HL-60/S4 treated with phorbol 12-myristate 13-acetate at 8.2 ng/mL for 4 days and 3 days (cell line): ENCODE data around the gene FAM149A.

Experiments
- in situ Hi-C: fragments of 300-500 bp; cut with MboI; formaldehyde crosslinking; loops from 2 replicates; pipeline ENCODE4 v1.15.0; 2022; ENCODE audit warnings: low sequenced_read_pairs

The FAM149A gene

GRCh38 chr4:186104890-186105646 lies 564 bp downstream of the FAM149A start:
- in situ Hi-C loops: no loop called here

GRCh38 chr4:186105647-186106321 lies 1.3 kb downstream of the FAM149A start:
- in situ Hi-C loops: no loop called here

- in situ Hi-C loops: no loop called here
Observed at GRCh38 chr4:186107947-186108346, 3.4 kb downstream of the FAM149A start.

GRCh38 chr4:186108391-186108790 lies 3.9 kb downstream of the FAM149A start:
- in situ Hi-C loops: no loop called here

- in situ Hi-C loops: no loop called here
Observed at GRCh38 chr4:186109245-186109644, 4.7 kb downstream of the FAM149A start.

GRCh38 chr4:186116697-186117096 lies 12.2 kb downstream of the FAM149A start:
- in situ Hi-C loops: no loop called here

- in situ Hi-C loops: no loop called here
Observed at GRCh38 chr4:186118582-186118981, 14.1 kb downstream of the FAM149A start.

- in situ Hi-C loops: no loop called here
Observed at GRCh38 chr4:186121057-186121456, 16.6 kb downstream of the FAM149A start.

GRCh38 chr4:186128842-186129241 lies 24.3 kb downstream of the FAM149A start:
- in situ Hi-C loops: no loop called here

GRCh38 chr4:186131935-186132334 lies 27.4 kb downstream of the FAM149A start:
- in situ Hi-C loops: no loop called here

GRCh38 chr4:186132577-186133242 lies 28.2 kb downstream of the FAM149A start:
- in situ Hi-C loops: no loop called here

- in situ Hi-C loops: no loop called here
Observed at GRCh38 chr4:186134257-186134656, 29.8 kb downstream of the FAM149A start.

GRCh38 chr4:186134861-186135260 lies 30.4 kb downstream of the FAM149A start:
- in situ Hi-C loops: no loop called here

GRCh38 chr4:186137196-186137794 lies 32.8 kb downstream of the FAM149A start:
- in situ Hi-C loops: no loop called here

- in situ Hi-C loops: no loop called here
Observed at GRCh38 chr4:186144198-186144945, 39.9 kb downstream of the FAM149A start.

GRCh38 chr4:186144946-186145569 lies 40.6 kb downstream of the FAM149A start:
- in situ Hi-C loops: no loop called here

- in situ Hi-C loops: no loop called here
Observed at GRCh38 chr4:186146458-186146857, 42.0 kb downstream of the FAM149A start.

- in situ Hi-C loops: no loop called here
Observed at GRCh38 chr4:186148336-186148975, 44.0 kb downstream of the FAM149A start.

GRCh38 chr4:186149872-186150271 lies 45.4 kb downstream of the FAM149A start:
- in situ Hi-C loops: no loop called here

GRCh38 chr4:186150926-186151325 lies 46.4 kb downstream of the FAM149A start:
- in situ Hi-C loops: no loop called here
